RWPE1 (cell line): ENCODE results near the gene SCN4B.

Source experiments
- CTCF ChIA-PET: fragments of 350-600 bp; sonication (Branson Sonifier 250); formaldehyde crosslinking; extraction: SDS; loops from one replicate; lab custom pipeline; 2021; lab: Yijun Ruan, JAX
- POLR2A ChIA-PET: fragments of 400-600 bp; formaldehyde crosslinking; extraction: SDS; loops from one replicate; lab custom pipeline; 2020; ENCODE audit warnings: antibody characterized with exemption; ENCODE audit not compliant: low non-redundant PET; lab: Yijun Ruan, JAX
- DNase-seq: peaks from one replicate; pipeline ENCODE4 v3.0.0; 2012; ENCODE audit warnings: low spot score
- H3K27ac ChIP-seq: fragments of 450-650 bp; 2 replicates; pipeline ENCODE4 v1.5.1; 2017
- CTCF ChIP-seq: fragments of 450-650 bp; conservative IDR thresholded peaks from 2 replicates; pipeline ENCODE4 v1.5.1; 2017; ENCODE audit warnings: low read depth, mild to moderate bottlenecking

SCN4B gene

GRCh38 chr11:118095493-118095892, 57.1 kb downstream of the SCN4B start:
- no peak for TF ChIP-seq CTCF
- DNase-seq, result no peak
- H3K27ac ChIP-seq, result no peak overlapping the region
- ChIA-PET CTCF (no interaction called here), POLR2A (no interaction called here)

GRCh38 chr11:118092907-118093571, 59.6 kb downstream of the SCN4B start:
- H3K27ac ChIP-seq, result no peak overlapping the region
- POLR2A ChIA-PET, result no interaction called here
- CTCF ChIA-PET, result no interaction called here
- no peak for DNase-seq
- no peak for TF ChIP-seq CTCF

- no peak for TF ChIP-seq CTCF
- CTCF ChIA-PET, result interaction anchor here (0.9 kb wide), 1 partner anchor 284 kb away, joined by 4 read pairs; no protein-coding TSS in a partner anchor
- no peak for DNase-seq
- POLR2A ChIA-PET, result interaction anchor here (1.1 kb wide), 1 partner anchor 12 kb away, joined by 6 read pairs; no protein-coding TSS in a partner anchor
- no peak overlapping the region for H3K27ac ChIP-seq
These were observed 60.9 kb downstream of the SCN4B start for GRCh38 chr11:118091690-118092089.

GRCh38 chr11:118090545-118091162, 62.0 kb downstream of the SCN4B start:
- POLR2A ChIA-PET, result no interaction called here
- no peak for TF ChIP-seq CTCF
- DNase-seq, result no peak
- CTCF ChIA-PET, result no interaction called here
- H3K27ac ChIP-seq, result no peak overlapping the region

GRCh38 chr11:118088531-118088930, 64.1 kb downstream of the SCN4B start:
- no peak overlapping the region for H3K27ac ChIP-seq
- ChIA-PET POLR2A (no interaction called here), CTCF (interaction anchor here (0.8 to 1.6 kb wide), 2 partner anchors 35 to 83 kb away, joined by 3 to 4 read pairs; no protein-coding TSS in a partner anchor)
- TF ChIP-seq CTCF, result no peak
- DNase-seq, result no peak

GRCh38 chr11:118087931-118088330, 64.7 kb downstream of the SCN4B start:
- CTCF ChIA-PET, result interaction anchor here (1.6 kb wide), 1 partner anchor 35 kb away, joined by 4 read pairs; no protein-coding TSS in a partner anchor
- no peak overlapping the region for H3K27ac ChIP-seq
- TF ChIP-seq CTCF, result no peak
- POLR2A ChIA-PET, result no interaction called here
- DNase-seq, result no peak
